ENCODE data around the gene CACFD1. TPM values are rescaled to one million over a fixed set of nuclear protein-coding genes. Genes with fewer than 3 reads are reported as not detected.

The CACFD1 gene
- total RNA-seq, 1 experiment from 2014 or later: 6.9 TPM

DNA sequence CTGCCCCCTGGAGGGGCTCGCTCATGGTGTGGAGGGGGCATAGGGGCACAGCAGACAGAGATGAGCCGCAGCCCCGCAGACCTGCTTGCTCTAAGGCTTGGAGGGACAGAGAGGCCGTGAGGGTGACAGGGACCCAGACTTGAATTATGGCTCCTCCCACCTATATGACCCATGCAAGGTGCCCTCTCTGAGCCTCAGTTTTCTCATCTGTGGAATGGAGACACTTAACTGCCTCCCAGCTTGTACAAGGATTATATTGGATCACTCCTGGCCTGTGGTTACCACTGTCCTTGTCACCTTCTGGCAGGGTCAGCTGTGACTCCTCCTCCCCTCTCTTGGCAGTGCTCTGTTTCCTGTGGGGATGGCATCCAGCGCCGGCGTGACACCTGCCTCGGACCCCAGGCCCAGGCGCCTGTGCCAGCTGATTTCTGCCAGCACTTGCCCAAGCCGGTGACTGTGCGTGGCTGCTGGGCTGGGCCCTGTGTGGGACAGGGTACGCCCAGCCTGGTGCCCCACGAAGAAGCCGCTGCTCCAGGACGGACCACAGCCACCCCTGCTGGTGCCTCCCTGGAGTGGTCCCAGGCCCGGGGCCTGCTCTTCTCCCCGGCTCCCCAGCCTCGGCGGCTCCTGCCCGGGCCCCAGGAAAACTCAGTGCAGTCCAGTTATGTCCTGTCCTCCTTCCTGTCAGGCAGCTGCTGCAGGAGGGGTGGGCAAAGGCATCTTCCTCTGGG lies 4.7 kb upstream of the CACFD1 start:
- H3K9ac ChIP-seq (ENCODE audit: low read length): no peak overlapping the region
- no peak for TF ChIP-seq MAX (IDR thresholded peaks at IDR 0.05)
- TF ChIP-seq SIN3A (IDR thresholded peaks at IDR 0.05; ENCODE audit: low read depth): no peak
- no peak for TF ChIP-seq EZH2phosphoT487 (IDR thresholded peaks at IDR 0.05; ENCODE audit: borderline replicate concordance)
- no peak for TF ChIP-seq RAD21 (IDR thresholded peaks at IDR 0.05; ENCODE audit: low read depth)
- TF ChIP-seq, protein P1, sequence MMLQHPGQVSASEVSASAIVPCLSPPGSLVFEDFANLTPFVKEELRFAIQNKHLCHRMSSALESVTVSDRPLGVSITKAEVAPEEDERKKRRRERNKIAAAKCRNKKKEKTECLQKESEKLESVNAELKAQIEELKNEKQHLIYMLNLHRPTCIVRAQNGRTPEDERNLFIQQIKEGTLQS (IDR thresholded peaks at IDR 0.05): no peak
- no peak for TF ChIP-seq POLR2AphosphoS5 (IDR thresholded peaks at IDR 0.05; ENCODE audit: low read depth, low read length)
- TF ChIP-seq, protein P2, sequence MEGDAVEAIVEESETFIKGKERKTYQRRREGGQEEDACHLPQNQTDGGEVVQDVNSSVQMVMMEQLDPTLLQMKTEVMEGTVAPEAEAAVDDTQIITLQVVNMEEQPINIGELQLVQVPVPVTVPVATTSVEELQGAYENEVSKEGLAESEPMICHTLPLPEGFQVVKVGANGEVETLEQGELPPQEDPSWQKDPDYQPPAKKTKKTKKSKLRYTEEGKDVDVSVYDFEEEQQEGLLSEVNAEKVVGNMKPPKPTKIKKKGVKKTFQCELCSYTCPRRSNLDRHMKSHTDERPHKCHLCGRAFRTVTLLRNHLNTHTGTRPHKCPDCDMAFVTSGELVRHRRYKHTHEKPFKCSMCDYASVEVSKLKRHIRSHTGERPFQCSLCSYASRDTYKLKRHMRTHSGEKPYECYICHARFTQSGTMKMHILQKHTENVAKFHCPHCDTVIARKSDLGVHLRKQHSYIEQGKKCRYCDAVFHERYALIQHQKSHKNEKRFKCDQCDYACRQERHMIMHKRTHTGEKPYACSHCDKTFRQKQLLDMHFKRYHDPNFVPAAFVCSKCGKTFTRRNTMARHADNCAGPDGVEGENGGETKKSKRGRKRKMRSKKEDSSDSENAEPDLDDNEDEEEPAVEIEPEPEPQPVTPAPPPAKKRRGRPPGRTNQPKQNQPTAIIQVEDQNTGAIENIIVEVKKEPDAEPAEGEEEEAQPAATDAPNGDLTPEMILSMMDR (IDR thresholded peaks at IDR 0.05 in 2 of 3, conservative IDR thresholded peaks at IDR 0.05 in 1 of 3; ENCODE audit: borderline replicate concordance in 1 of 3, insufficient read depth in 1 of 3, low read depth in 2 of 3, low read length in 2 of 3): no peak
- H3K4me2 ChIP-seq (ENCODE audit: low read length): no peak overlapping the region
- no peak overlapping the region for H3K27ac ChIP-seq (ENCODE audit: low read depth, low read length)
- no peak overlapping the region for H3K4me3 ChIP-seq (replicated peaks in 1 of 2; ENCODE audit: low read depth in 1 of 2, low read length in 2 of 2)
- H3K27me3 ChIP-seq (ENCODE audit: insufficient read depth, low read length): no peaks in the 10 kb centered on the region
- no peaks in the 10 kb centered on the region for H3K9me2 ChIP-seq (ENCODE audit: insufficient read depth)
- H3K79me2 ChIP-seq (ENCODE audit: insufficient read depth, low read length): no peaks in the 10 kb centered on the region
- no peaks in the 10 kb centered on the region for H3K36me3 ChIP-seq (ENCODE audit: control insufficient read depth in 1 of 2, insufficient read depth in 2 of 2, low read length in 2 of 2)
- no peak overlapping the region for H2AFZ ChIP-seq (ENCODE audit: low read depth, low read length, poor library complexity, severe bottlenecking)
- H3K9me3 ChIP-seq (ENCODE audit: control insufficient read depth in 1 of 2, insufficient read depth in 1 of 2, low read depth in 1 of 2, low read length in 2 of 2): no peaks in the 10 kb centered on the region
- H4K20me1 ChIP-seq (ENCODE audit: insufficient read depth): no peaks in the 10 kb centered on the region
- ChIA-PET CTCF (no interaction called here), RAD21 (ENCODE audit: low non-redundant PET in 1 of 2, low total read pairs in 2 of 2, uncharacterized antibody in 2 of 2, unreplicated experiment in 2 of 2) (no interaction called here), POLR2A (no interaction called here)
- ATAC-seq: no peak
- no peak for DNase-seq (ENCODE audit: low read depth, low spot score)
- BruUV-seq (replicated peaks): no TSS peak
- intact Hi-C loops (cut with micrococcal nuclease): no loop called here
- H3K4me1 ChIP-seq (ENCODE audit: control insufficient read depth in 1 of 2, insufficient read depth in 2 of 2, low read length in 2 of 2): peaks cover 14 to 15% of the 10 kb centered on the region in 2 experiments
